ACC112 (cell line): ENCODE measurements around the gene SYNPO2.
"Not testable (repeated sequence)": the region's sequence is repeated elsewhere in the genome, so short reads cannot be mapped to it uniquely, and the experiment has no call there.

Experiments
- H2AFZ ChIP-seq: fragments of 200-600 bp; sonication (generic); one replicate; pipeline ENCODE4 v1.6.0; 2017; ENCODE audit warnings: antibody characterized with exemption, low read length; ENCODE audit not compliant: unreplicated experiment
- H3K27ac ChIP-seq: fragments of 200-600 bp; sonication (generic); 2 replicates; pipeline ENCODE4 v1.5.1; 2014; ENCODE audit warnings: low read depth, mild to moderate bottlenecking, antibody characterized with exemption, low read length, moderate library complexity
- H3K27me3 ChIP-seq: fragments of 200-600 bp; sonication (generic); 2 replicates; pipeline ENCODE4 v1.6.1; 2014; ENCODE audit warnings: mild to moderate bottlenecking, antibody characterized with exemption, low read length, moderate library complexity, mixed read lengths; ENCODE audit not compliant: insufficient read depth
- H3K36me3 ChIP-seq: fragments of 200-600 bp; sonication (generic); 2 replicates; pipeline ENCODE4 v1.6.1; 2016; ENCODE audit warnings: mild to moderate bottlenecking, antibody characterized with exemption, low read length, moderate library complexity, mixed read lengths; ENCODE audit not compliant: insufficient read depth
- H3K4me1 ChIP-seq: fragments of 200-600 bp; sonication (generic); one replicate; pipeline ENCODE4 v1.6.1; 2016; ENCODE audit warnings: low read length, mixed read lengths; ENCODE audit not compliant: insufficient read depth, unreplicated experiment, control insufficient read depth
- H3K4me3 ChIP-seq: fragments of 200-600 bp; sonication (generic); 2 replicates; pipeline ENCODE4 v1.5.1; 2014; ENCODE audit warnings: mild to moderate bottlenecking, low read depth, low read length
- H3K79me2 ChIP-seq: fragments of 200-600 bp; sonication (generic); one replicate; pipeline ENCODE4 v1.6.0; 2016; ENCODE audit warnings: low read length; ENCODE audit not compliant: control insufficient read depth, unreplicated experiment, insufficient read depth

The SYNPO2 gene

DNA sequence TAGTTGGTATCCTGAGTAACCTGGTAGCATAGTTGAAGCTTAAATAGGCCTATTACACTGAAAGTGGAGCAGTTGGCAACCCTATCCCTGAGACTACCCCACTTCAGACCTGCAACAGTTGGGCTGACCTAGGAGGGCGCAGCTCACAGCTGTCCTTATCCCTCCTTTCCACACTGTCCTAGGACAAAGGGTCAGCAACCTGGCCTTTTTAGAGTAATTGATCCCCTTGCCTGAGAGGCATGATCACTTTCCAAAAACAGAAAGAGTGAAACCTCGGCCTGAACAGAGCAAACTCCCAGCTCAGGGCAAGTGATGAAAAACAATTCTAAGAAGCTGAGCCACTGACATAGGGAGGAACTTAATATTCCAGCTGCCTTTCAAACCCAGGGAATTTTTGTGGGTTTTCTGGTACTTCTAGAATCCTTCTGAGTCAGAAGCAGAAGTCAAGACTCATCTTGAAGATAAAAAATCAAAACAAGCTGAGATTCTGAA, 152.1 kb downstream of the SYNPO2 start:
- H2AFZ ChIP-seq, result peak overlapping the region; percentile 89
- H3K79me2 ChIP-seq, result no peaks in the 10 kb centered on the region
- H3K27ac ChIP-seq, result peak overlapping the region; percentile 47
- H3K4me1 ChIP-seq, result peaks cover 35% of the 10 kb centered on the region
- no peaks in the 10 kb centered on the region for H3K36me3 ChIP-seq
- H3K4me3 ChIP-seq, result peak overlapping the region; percentile 41
- H3K27me3 ChIP-seq, result no peaks in the 10 kb centered on the region

DNA sequence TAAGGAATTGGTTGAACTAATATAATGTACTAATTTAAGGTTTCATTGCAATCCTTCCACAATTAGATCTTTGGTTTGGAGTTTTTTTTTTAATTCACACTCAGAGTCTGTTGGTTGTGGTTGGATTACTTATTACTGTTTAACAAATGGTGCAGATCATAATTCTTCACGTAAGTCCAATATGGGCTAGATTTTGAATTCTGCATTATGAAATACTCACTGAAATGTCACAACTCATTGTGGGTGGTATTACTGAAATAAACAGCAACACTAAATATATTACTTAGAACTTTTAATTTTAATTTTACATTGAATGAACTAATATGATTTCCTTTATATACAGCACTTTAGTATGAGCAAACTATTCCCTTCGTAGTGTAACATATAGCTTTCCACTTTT, 152.7 kb downstream of the SYNPO2 start:
- Histone ChIP-seq H3K79me2 (no peaks in the 10 kb centered on the region), H3K36me3 (no peaks in the 10 kb centered on the region), H3K4me3 (no peak overlapping the region), H3K27me3 (no peaks in the 10 kb centered on the region), H3K4me1 (peaks cover 28% of the 10 kb centered on the region), H3K27ac (peak overlapping the region; percentile 47; the same call in 1 of the 2 replicates), H2AFZ (peak overlapping the region; percentile 89)

DNA sequence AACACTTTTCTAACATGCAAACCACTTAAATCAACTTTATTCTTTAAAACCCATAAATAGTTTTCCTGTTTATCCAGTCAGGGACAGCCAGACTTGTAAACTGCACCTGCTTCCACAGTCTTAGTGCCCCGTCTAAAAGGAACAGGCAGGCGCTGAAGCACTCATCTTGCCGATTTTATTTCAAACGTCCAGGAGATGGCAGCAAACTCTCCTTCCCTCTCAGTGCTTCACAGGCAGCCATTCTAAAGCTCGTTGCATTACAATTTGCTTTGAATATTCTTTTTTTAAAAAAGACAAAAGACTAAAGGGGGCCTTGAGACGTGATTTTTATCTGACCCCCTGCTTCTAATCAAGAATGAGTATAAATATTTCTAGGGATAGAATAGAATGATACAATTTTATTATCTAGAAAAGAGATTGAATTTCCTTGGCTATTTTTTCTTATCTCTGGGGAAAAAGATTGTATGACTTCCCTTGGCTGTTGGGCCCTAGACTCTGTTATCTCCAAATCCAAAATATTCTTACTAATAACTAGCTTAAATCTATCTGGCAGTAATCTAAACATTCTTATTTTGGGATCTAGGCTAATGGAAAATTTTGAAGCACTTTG, 153.4 kb downstream of the SYNPO2 start:
- no peaks in the 10 kb centered on the region for H3K27me3 ChIP-seq
- H3K4me3 ChIP-seq, result no peak overlapping the region
- H3K4me1 ChIP-seq, result peaks cover 27% of the 10 kb centered on the region
- H3K79me2 ChIP-seq, result no peaks in the 10 kb centered on the region
- H3K27ac ChIP-seq, result no peak overlapping the region
- peak overlapping the region; percentile 83 for H2AFZ ChIP-seq
- no peaks in the 10 kb centered on the region for H3K36me3 ChIP-seq

DNA sequence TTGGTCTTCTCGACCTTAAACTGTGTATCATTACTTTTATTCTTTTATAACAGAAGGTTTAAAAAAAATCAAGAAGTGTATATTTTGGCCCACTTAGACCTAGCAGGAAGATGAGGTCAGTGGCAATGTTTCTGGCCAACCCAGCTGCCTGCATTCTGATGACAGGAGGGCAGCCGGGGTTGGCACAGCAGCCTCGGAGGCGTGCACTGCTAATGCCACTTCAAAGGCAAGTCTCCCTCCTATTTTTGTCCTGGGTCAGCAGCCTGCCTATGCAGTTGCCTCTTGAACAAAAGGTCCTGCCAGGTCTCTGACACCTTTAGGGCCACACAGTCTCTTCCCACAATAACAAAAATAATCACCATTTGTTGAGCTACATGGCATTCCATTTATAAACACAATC, 157.6 kb downstream of the SYNPO2 start:
- no peak overlapping the region for H2AFZ ChIP-seq
- no peaks in the 10 kb centered on the region for H3K79me2 ChIP-seq
- peaks cover 5% of the 10 kb centered on the region for H3K4me1 ChIP-seq
- H3K27me3 ChIP-seq, result no peaks in the 10 kb centered on the region
- H3K36me3 ChIP-seq, result no peaks in the 10 kb centered on the region
- no peak overlapping the region for H3K27ac ChIP-seq
- H3K4me3 ChIP-seq, result no peak overlapping the region

DNA sequence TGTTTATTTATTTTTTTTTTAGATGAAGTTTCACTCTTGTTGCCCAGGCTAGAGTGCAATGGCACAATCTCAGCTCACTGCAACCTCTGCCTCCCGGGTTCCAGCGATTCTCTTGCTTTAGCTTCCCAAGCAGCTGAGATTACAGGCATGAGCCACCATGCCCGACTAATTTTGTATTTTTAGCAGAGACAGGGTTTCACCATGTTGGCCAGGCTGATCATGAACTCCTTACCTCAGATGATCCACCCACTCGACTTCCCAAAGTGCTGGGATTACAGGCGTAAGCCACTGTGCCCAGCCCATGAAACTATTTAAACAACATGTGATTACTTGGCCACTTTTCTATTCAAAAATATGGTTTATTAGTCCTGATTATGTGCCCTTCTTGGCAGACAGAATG, 158.4 kb downstream of the SYNPO2 start:
- H3K27me3 ChIP-seq, H3K4me3 ChIP-seq, H3K79me2 ChIP-seq, H3K36me3 ChIP-seq, H2AFZ ChIP-seq, H3K4me1 ChIP-seq, H3K27ac ChIP-seq: not testable (repeated sequence)

DNA sequence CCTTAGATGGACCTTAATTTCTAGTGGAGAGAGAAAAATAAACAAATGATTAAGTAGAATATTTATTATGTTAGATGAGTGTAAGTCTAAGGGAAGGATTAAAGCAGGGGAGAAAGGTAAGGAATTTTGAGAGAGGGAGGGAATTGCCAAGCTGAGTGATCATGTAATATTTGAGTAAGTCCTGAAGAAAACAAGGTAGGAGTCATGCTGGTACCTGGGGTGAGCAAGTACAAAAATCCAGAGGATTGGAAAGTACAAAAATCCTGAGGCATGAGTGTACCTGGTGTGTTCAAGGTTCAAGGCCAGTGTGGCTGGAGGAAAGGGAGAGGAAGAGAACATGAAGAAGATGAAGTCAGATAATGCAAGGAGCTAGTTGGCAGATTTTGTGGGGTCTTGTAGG, 159.8 kb downstream of the SYNPO2 start:
- Histone ChIP-seq H3K4me1 (no peaks in the 10 kb centered on the region), H3K36me3 (no peaks in the 10 kb centered on the region), H3K27me3 (no peaks in the 10 kb centered on the region), H3K79me2 (no peaks in the 10 kb centered on the region), H3K27ac (no peak overlapping the region), H2AFZ (no peak overlapping the region), H3K4me3 (no peak overlapping the region)

DNA sequence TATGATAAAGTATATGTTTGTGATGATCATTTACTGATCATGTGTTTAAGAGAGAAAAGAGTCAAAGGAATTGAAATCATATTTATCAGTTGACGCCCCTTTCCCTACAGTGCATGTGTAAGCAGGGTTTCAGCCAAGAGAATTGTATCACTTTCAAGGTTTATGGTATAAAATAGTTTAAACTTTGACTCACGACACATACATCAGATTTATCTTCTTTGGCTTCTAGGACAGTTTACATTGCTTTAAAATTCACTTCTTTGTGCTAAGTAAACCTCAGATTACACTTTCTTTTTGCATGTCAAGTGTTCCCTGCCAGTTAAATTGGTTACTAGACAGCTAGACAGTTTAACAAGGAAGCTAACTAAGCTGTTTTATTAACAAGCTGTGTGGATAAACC, 160.7 kb downstream of the SYNPO2 start:
- Histone ChIP-seq H3K36me3 (no peaks in the 10 kb centered on the region), H3K27me3 (no peaks in the 10 kb centered on the region), H3K27ac (no peak overlapping the region), H3K79me2 (no peaks in the 10 kb centered on the region), H2AFZ (no peak overlapping the region), H3K4me1 (no peaks in the 10 kb centered on the region), H3K4me3 (no peak overlapping the region)

DNA sequence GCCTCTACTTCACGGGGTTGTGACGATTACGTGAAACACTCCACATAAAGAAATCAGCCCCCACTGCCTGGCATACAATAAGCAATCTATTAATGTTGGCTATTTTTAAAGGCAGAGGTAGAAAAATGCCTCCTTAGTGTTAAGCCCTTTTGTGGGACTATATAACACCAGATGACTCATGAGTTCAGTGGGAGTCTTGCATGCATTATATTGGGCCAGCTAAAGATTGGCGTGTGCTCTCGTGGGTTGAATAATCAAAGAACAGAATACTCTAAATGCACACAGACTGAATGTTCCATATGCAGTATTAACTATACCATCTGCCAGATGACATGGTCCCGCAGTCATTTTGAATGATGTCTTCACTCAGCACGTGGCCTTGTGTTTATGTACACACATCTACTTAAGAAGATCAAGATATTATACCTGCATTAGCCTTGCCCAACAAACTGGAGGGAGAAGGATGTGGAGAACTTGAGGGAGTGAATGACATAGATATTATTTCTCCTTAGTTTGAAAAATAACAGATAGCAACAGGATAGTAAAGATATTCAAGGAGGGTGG, 162.0 kb downstream of the SYNPO2 start:
- Histone ChIP-seq H3K27me3 (no peaks in the 10 kb centered on the region), H3K4me3 (no peak overlapping the region), H3K27ac (no peak overlapping the region), H3K36me3 (no peaks in the 10 kb centered on the region), H2AFZ (no peak overlapping the region), H3K79me2 (no peaks in the 10 kb centered on the region), H3K4me1 (no peaks in the 10 kb centered on the region)

DNA sequence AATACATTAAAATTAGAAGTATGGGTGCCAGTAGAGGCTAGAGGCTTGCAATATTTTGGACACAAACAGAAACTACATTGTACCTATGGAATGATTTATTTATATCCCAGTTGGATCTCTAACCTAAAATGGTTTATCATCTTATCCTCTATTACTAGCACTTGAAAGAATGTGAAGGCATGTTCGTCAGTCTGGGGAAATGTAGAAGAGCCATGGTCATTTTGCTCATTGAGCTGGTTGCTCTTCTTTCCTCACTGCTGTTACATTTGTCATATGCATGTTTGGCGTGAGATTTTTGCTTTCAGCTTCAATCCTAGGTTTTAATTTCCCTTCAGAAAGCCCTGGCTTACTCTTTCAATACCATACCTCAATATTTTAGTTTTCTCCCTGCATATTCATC, 164.6 kb downstream of the SYNPO2 start:
- Histone ChIP-seq H3K27ac (no peak overlapping the region), H2AFZ (no peak overlapping the region), H3K36me3 (no peaks in the 10 kb centered on the region)

DNA sequence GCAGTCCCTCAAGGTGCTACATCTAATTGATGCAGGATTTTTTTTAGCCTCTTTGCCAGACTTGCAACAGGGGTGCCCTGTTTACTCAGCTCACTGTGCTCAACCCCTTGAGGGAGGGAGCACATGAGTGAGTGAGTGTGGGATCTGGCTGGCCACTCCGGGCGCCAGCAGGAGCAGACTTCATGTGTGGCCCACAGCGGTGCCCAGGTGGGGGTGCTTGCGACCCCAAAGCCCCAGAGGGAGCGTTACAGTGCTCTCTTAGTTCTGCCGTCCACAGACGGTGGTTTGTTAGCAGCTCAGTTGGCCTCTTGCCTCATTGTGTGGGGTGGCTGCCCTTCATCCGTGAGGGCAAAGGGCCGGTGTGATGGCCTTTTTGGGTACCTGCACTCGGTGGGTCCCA, 165.3 kb downstream of the SYNPO2 start:
- Histone ChIP-seq H2AFZ (no peak overlapping the region), H3K36me3 (no peaks in the 10 kb centered on the region), H3K27ac (no peak overlapping the region), H3K4me3 (no peak overlapping the region), H3K79me2 (no peaks in the 10 kb centered on the region), H3K27me3 (no peaks in the 10 kb centered on the region), H3K4me1 (no peaks in the 10 kb centered on the region)

More for the DNA sequence above, 164.6 kb downstream of the SYNPO2 start:
- no peaks in the 10 kb centered on the region for H3K27me3 ChIP-seq
- H3K4me3 ChIP-seq, result no peak overlapping the region
- H3K79me2 ChIP-seq, result no peaks in the 10 kb centered on the region
- H3K4me1 ChIP-seq, result no peaks in the 10 kb centered on the region

DNA sequence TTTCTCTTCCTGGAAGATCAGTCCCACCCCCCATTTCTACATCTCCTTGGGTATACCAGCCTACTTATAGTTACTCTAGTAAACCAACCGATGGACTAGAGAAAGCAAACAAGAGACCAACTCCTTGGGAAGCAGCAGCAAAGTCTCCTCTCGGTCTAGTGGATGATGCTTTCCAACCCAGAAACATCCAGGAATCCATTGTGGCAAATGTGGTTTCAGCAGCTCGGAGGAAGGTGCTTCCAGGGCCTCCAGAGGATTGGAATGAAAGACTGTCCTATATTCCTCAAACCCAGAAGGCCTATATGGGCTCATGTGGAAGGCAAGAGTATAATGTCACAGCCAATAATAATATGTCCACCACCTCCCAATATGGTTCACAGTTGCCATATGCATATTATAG, 168.8 kb downstream of the SYNPO2 start:
- Histone ChIP-seq H2AFZ (no peak overlapping the region), H3K4me1 (no peaks in the 10 kb centered on the region), H3K27ac (no peak overlapping the region), H3K36me3 (no peaks in the 10 kb centered on the region), H3K4me3 (no peak overlapping the region), H3K27me3 (no peaks in the 10 kb centered on the region), H3K79me2 (no peaks in the 10 kb centered on the region)
